B cell (primary cell): ENCODE results near the gene C20orf204.

Source experiments
- CTCF ChIP-seq: fragments of 200-600 bp; IDR thresholded peaks from one replicate; pipeline ENCODE4 v1.8.0; 2022; ENCODE audit warnings: antibody characterized with exemption, mild to moderate bottlenecking
- EZH2 ChIP-seq: IDR thresholded peaks from 2 replicates; pipeline ENCODE4 v1.6.1; 2012; ENCODE audit warnings: borderline replicate concordance, low read depth, mild to moderate bottlenecking, moderate library complexity, low read length; ENCODE audit not compliant: insufficient read depth, poor library complexity, severe bottlenecking

GRCh38 chr20:64021124-64021975, 14.6 kb upstream of the C20orf204 start:
- TF ChIP-seq CTCF: no peak
- TF ChIP-seq EZH2: no peak
